A549 (cell line): Measurements from ENCODE around the gene GPR142.

ENCODE experiments used
- NFE2L2 ChIP-seq: fragments of 150-350 bp; conservative IDR thresholded peaks from 2 replicates; pipeline ENCODE4 v1.6.1; 2014; ENCODE audit warnings: low read length
- POLR2A ChIP-seq: IDR thresholded peaks from 2 replicates; pipeline ENCODE4 v1.6.1; 2012; ENCODE audit warnings: mild to moderate bottlenecking, low read length

DNA sequence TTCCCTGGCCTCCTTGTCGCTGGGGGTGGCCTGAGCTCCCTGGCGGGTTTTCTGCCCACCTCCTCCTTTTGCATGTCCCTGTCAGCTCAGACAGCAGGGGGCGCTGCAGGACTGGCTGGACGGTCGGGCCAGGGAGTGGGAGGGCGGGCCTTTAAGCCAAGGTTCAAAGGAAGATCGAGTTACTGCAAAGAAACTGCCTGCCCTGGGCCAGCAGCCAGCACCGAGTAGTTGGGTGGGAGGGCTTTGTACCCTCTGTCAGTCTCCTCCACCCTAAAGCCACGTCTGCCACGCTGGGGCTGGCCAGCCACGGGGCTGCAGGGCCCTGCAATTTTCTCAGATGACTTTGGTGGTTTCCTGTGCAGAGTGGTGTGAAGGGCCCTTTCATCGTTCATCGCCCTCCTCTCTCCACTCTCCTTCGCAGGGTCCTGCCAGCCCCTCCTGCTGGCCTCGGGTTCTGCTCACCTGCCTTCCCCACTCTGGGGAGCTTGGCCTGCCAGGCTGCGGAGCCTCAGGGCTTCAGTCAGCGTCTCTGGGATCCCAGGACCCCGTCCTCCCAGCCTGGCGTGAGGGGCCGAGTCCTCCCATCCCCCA, 12.3 kb downstream of the GPR142 start:
- TF ChIP-seq POLR2A (no peak), NFE2L2 (no peak)
